GM11168 (cell line): ENCODE results near the gene BNIP5.
"Not testable (repeated sequence)": the region's sequence is repeated elsewhere in the genome, so short reads cannot be mapped to it uniquely, and the experiment has no call there.

Experiments used
- in situ Hi-C: fragments of 300-500 bp; cut with MboI; formaldehyde crosslinking; loops from one replicate; pipeline ENCODE4 v1.12.0; 2022; ENCODE audit warnings: low sequenced_read_pairs; ENCODE audit not compliant: unreplicated experiment

BNIP5 gene

DNA sequence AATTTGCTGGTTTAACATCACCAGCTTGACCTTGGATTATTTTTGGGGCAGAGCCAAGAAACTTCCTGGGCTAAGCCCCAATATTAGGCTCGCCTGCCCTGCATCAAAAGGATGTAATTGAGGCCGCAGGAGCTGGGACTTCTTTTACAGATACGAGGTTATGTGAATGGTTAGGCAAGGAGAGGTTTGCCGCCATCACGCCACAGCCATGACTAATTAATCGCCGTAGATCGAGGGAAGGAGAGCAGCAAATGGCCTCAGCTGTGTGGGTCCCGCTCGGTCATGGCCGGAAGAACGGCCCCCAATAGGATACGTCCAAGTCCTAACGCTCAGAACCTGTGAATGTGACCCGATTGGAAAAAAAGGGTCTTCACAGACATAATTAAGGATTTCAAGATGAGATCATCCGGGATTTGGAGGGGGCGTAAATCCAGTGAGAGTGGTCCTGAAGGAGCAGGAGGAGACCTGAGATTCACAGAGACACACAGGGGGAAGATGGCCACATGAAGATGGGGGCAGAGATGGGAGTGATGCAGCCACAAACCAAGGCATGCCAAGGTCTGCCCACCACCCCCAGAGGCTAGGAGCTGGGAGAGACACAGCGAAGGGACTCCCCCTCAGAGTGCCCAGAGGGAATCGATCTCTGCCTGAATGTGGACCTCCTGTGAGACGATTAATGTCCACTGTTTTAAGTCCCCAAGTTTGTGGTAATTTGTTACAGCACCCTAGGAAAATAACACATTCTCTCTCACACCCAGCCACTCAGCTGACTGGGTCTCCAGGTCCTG, 10.0 kb upstream of the BNIP5 start:
- in situ Hi-C loops = no loop called here

DNA sequence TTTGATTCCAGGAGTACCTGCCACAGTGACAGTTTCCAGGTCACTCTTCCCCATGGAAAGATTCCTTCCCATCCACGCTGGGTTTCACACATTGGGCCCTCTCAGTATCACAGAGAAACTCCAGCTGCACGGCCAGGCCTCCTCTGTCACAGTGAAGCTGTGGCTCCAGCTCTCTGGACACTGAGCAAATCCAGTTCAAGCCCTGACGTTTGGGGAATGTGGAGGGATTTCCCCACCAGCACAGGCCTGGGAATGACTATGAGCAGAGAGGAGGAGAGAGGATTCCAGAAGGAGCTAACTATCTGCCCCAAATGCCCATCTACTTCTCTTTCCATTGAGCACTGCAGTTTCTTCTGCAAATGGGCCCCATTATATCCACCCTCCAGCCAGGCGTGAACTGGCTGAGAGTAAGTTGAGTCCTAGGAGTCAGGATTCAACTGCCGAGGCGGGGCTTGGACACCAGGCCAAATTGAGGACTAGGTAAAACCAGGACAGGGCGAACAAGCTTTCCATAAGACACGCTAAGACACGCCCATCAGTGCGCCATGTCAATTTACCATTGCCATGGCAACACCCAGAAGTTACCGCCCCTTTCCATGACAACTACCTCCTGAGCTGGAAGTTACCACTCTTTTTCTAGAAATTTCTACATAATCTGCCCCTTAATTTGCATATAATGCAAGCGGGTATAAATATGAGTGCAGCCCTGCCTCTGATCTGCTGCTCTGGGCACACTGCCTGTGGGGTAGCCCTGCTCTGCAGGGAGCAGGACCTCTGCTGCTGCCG, 9.2 kb upstream of the BNIP5 start:
- in situ Hi-C loops = no loop called here

DNA sequence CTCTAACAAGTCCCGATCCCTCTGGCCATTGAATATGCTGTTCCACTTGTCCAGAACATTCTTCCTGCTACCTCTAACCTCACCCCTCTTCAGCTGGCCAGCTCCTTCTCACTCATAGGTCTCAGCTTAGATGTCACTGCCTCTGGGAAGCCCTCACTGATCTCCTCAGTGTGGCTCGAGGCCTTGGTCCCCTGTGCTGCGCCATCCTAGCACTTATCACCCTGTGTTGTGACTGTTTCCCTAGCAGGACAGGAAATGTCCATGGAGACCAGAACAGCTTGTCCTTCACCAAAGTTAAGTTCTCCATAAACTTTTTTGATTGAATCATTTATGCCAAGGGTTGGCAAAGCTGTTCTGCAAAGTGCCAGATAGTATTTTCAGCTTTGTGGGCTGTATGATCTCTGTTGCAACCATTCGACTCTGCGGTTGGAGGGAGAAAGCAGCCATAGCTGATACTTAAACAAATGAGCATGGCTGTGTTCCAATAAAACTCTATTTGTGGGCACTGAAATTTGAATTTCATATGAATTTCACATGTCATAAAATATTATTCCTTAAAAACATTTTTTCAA, 6.5 kb upstream of the BNIP5 start:
- in situ Hi-C loops = no loop called here

DNA sequence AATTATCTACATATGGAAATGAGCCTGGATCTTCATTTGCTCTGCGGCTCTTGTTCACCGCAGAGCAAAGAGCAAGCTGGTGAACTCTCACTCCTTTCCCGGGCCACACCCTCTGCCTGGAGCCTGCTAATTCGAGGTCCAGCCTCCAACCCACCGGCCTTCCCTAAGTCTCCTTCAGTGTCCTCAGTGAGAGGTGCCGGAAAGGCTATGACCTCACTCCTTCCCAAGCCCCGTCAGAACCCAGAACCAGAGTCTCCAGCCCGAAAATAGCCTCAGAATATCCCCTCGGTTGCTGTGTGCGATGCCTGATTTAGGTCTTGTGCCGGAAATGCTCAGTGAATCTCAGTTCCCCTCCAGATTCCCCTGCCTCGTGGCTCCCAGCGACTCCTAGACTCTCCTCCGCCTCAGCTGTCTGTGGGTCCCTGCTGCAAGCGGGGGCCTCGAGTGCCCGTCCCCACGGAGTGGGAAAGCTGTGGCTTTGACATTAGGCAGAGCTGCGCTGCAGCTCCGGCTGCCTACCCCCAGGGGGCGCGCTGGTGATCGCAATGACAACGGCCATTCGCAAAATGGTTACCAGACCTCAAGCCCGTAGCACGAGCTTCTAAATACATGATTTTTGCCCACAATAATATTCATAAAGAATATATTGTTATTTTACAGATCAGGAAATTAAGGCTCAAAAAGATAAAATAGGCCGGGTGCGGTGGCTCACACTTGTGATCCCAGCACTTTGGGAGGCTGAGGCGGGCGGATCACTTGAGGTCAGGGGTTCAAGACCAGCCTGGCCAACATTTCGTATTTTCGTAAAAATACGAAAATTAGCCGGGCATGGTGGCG, 4.1 kb upstream of the BNIP5 start:
- in situ Hi-C loops = no loop called here

DNA sequence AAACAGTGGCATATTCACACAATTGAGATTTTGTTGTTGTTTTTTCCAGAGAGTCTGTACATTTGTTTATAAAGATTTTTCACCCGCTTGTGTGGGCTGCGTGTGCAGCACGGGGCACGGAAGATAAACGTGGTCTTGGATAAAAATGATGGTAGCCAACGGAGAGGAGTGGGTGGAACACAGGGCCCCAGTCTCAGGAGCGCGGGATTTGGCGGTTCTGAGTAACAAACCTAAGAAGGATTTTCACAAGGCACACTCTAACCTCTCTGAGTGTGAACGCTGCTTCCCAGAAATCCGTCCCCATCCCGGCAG, 3.6 kb upstream of the BNIP5 start:
- in situ Hi-C loops = no loop called here

DNA sequence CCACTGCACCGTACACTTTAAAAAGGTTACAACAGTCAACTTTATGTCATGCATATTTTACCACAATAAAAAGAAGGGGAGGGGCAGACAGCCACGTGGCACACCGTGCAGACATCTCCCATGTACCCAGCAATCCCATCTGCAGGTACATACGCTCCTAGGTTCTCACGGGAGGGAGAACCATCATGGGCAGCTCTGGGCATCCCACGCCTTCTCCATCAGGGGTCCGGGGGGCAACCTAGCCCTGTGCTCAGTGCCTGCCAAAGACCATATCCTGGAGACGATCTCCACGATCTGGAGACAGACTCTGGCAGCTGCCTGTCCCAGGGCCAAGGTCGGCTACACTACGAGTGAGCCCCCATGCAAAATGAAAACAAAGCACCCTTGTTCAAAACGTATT, 2.5 kb upstream of the BNIP5 start:
- in situ Hi-C loops = no loop called here

DNA sequence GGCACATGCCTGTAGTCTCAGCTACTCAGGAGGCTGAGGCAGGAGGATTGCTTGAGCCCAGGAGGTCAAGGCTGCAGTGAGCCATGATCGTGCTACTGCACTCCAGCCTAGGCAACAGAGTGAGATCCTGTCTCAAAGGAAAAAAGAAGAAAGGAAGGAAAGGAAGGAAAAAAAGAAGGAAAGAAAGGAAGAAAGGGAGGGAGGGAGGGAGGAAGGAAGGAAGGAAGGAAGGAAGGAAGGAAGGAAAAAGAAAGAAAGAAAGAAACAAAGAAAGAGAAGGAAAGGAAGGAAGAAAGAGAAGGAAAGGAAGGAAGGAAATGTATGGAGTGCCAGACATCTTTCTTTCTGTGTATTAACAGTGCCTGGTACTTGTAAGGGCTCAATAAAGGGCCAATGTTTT, 1.5 kb upstream of the BNIP5 start:
- in situ Hi-C loops = not testable (repeated sequence)

DNA sequence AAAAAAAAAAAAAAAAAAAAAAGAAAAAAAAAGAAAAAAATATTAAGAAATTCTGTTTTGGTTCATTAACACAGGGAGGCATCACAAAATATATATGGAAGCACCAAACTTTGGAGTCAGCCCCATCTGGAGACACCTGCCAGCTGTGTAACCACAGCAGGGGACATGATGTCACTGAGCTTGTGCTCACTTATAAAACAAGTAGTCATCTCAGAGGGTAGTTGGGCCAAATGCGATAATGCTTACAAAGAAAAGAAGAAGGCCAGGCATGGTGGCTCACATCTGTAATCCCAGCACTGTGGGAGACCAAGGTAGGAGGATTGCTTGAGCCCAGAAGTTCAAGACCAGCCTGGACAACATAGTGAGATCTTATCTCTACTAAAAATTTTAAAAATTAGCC, 1.1 kb upstream of the BNIP5 start:
- in situ Hi-C loops = no loop called here

DNA sequence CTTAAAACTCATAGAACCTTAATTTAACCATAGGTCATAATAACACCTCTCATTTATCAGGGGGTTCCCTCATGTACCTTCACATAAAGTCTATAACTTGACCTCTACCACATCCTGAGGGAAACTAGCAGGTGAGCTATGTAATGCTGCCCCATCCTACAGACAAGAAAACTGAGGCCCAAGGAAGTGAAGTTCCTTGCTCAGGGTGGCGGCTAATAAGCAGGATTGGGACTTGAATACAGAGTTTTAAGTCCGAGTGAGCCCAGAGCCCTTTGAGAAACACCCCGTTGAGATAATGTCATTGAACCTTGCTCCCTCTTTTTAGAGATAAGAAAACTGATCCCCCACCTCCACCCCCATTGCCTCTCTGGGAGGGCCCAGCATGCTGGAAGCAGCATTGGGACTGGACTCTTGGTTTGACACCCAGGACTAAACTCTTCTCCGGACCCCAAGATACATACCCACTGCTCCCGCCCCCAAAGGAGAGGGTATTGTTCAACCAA, 429 bp downstream of the BNIP5 start:
- in situ Hi-C loops = no loop called here

DNA sequence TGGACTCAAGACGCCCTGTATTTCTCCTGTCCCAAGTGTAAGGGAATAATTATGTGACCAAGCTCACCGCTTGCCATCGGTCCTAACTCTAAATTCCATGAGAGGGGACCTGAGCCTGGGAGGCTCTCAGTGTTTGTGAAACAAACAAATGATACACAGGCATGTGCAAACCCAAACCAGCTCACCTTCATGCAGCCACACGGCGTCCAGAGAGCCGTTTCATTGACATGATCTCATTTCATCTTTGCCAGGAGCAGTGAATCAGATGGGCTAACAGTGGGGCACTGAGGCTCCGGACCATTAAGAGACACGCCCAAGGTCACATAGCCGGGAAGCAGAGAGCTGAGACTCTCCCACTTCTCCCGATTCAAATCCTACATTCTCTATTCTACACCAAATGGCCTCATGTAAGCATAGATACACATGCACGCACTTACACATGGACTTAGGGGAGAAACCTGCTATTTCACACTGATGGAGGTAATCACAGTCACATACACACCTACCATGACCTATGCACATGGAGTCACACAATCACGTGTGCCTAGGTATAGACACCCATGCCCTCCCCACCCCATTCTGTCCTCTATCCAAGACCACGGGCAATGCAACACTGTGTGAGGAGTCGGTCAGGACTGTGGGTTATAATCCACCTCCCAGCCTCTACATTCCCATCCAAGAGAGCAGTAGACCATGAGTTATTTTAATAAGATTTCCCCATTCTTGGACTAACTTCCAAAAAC, 1.1 kb downstream of the BNIP5 start:
- in situ Hi-C loops = no loop called here

DNA sequence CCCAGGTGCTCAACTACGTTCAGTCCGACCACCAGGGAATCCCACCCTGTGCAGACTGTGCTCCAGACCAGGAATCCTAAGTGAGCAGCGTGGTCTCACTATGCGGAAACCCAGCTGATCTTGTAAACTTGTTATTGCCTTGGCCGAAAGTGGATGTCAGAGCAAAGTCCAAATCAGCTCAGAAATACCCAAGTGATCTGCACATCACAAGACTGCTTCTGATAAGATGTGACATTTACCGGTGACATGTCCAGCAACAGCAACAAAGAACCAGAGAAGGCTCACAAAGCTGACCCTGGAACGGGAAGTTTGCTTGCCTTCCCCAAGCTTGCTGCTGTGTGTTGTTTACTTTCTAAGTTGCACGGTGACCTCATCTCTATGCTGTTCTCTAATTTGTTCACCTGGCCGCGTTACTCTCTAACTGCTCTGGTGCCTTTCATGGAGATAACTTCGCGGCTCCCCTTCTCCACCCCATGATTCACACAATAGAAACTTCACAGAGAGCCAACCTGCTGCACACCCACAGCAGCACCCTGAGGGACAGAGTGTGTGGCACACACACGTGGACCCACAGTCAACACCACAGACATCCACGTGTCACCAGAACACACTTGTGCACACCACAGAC, 1.7 kb downstream of the BNIP5 start:
- in situ Hi-C loops = no loop called here

DNA sequence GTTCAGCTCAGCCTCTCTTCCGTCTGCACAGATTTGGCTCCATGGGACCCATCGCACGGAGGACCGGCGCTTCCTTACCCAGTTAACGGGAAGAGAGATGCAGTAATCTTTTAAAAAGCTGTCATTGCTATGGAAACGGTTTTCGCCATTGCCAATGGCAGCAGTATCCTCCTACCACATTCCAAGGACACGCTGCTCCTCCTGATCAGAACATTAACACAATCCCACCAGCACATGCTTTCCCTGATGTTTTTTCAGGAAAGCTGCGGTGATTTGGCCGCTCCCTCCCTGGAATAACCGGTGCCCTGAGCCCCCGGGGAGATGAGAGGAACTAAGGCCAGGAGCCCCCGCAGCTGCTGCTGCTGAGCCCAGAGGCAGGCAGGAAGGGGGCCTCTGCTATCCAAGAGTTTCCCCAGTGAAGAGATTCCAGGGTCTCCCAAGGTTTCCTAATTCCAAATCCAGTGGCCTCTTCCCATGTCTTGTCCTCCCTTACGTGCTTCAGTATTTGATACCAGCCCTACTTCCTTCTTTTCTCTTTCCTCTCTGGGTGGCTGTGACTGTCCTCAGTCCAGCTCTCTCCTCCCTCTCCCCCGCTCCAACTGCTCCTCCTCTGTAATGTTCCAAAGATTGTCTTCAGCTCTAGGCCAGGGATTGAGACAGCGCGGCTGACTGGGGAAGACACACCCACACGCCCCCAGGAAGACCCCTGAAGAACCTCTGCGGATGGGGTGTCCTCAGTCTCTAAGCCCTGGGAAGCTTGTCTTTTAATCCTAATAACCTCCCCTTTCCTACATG, 2.6 kb downstream of the BNIP5 start:
- in situ Hi-C loops = no loop called here

DNA sequence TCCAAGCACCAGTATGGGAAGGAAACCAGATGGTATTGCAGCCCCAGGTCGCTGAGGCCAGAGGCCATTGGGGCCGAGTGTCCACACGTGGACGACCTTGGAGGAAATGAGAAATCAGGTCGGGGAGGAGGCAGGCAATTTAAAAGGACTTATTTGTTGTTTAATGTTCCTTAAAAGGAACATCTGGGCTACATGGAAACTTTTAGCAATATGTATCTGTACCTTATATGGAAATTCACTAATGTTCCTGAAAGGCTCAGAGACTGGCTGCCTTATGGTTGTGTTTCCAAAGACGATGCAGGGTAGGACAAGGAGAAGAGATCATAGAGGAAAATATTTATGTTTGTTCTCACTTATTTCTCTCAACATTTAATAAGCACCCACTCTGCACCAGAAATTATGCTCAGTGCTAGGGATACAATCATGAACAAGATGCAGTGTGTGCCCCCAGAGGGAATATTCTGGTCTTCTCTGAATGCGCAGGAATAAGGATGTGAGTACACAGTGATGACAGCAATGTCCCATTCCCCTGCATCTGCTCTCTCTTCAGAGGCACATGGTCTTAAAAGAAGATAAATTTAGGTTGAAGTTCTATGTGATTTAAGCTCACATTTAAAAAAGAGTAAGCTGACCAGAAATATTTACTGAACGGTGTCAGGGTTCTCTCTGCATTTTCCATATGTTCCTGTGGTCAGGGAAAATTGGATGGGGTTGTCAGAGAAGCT, 3.4 kb downstream of the BNIP5 start:
- in situ Hi-C loops = no loop called here

DNA sequence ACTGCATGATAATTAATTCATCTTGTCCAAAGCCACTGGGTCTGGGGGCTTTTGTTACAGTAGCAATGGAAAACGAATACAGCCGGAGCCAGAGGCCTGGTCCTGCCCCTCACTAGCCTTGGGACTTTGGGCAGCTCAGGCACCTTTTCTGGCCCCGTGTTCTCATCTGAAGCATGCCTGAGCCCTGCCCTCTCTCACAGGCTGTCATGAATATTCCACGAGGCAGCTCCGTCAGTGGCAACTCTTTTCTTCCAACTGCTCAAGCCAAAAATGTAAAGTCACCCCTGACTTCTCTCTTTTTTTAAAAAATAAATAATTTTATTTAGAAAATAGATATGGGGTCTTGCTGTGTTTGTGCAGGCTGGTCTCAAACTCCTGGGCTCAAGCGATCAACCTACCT, 5.3 kb downstream of the BNIP5 start:
- in situ Hi-C loops = no loop called here

DNA sequence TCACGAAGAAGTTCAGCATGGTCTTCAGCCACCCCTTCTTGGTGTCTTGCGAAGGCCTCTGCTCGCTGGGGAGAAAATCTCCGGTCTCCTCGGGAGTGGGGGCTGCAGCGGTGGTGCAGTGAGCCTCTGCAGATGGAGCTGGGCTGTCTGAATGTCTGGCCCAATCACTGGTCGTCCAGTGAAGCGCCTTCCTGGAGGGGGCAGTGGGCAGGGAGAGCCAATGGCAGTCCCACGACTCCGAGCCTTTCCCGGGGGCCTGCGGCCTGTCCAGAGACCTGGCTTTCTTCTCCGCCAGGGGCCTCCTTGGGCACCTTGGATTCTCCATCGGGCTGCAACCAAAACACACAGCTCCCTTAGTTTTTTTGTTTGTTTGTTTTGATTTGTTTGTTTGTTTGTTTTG, 6.3 kb downstream of the BNIP5 start:
- in situ Hi-C loops = no loop called here

DNA sequence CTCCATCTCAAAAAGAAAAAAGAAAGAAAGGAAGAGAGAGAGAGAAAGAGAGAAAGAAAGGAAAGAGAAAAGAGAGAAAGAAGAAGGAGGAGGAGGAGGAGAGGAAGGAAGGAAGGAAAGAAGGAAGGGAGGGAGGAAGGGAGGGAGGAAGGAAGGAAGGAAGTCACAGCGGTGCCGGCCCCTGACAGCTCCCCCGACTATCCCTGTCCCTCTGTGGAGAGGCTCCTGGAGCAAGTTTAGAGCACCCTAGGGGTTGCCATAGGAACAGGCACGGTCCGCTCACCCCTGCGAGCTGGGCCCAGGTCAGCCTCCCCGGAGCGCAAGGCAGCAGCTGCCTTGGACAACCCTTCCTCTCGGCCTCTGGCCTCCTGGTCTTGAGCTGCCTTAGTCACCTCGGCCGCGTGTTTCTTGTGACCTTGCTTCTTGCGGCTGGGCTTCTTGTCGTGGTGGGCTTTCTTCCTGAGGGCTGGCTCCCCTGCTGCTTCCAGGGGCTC, 6.8 kb downstream of the BNIP5 start:
- in situ Hi-C loops = no loop called here

DNA sequence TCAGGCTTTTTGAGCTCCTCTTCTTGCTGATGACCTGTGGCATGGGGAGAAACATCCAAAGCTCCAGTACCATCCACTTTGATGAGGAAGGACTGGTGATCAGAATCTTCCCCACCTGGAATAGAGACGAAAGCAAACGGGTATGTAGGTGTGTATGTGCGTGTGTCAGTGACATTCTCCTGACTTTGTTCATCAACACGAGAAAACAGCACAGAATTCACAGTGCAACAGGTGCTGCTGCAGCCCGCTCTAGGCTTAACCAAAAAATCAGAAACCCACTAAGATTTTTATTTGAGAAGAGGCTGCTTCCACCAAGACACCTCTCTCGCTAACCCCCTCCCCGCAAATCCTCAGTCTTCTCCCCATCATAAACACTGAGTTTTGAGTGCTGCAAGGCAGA, 8.1 kb downstream of the BNIP5 start:
- in situ Hi-C loops = no loop called here

DNA sequence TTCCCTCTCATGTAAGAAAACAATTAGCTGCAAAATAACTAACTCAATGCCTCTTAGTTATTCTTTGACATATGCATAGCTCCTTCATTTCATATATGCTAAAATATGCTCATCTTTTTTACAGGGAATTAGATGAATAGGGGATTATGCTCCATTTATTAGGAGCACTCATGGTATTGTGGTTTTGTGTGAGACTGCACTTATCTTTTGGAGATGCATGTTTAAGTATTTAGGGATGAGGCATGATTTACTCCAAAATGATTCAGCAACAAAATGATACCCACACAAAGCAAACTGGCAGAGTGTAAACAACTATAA, 8.8 kb downstream of the BNIP5 start:
- in situ Hi-C loops = no loop called here
